Measurements from ENCODE around the gene DMGDH. TPM values are rescaled to one million over a fixed set of nuclear protein-coding genes. Genes with fewer than 3 reads are reported as not detected.

DMGDH gene
- total RNA-seq, 2 experiments from 2014 or later: 0.50 to 0.86 TPM

GRCh38 chr5:79031485-79031867, 38.0 kb downstream of the DMGDH start:
- intact Hi-C loops (cut with DNase I, micrococcal nuclease): no loop called here
- ChIA-PET POLR2A (no interaction called here), CTCF (interaction anchor here (0.5 kb wide), 1 partner anchor 101 kb away, joined by 3 read pairs; no protein-coding TSS in a partner anchor)
- Mint-ChIP-seq H3K4me3 (no peak overlapping the region), H3K36me3 (ENCODE audit: low read depth) (no peaks in the 10 kb centered on the region), H3K27ac (no peak overlapping the region), H3K27me3 (peaks cover 9% of the 10 kb centered on the region), H3K4me1 (no peaks in the 10 kb centered on the region), H3K9me3 (ENCODE audit: low read depth) (no peaks in the 10 kb centered on the region)
- DNase-seq (no peak), ATAC-seq (no peak)

- DNase-seq: no peak
- intact Hi-C loops (cut with DNase I, micrococcal nuclease): no loop called here
- Mint-ChIP-seq H3K4me1 (no peaks in the 10 kb centered on the region), H3K27me3 (peaks cover 12% of the 10 kb centered on the region), H3K27ac (no peak overlapping the region), H3K4me3 (no peak overlapping the region), H3K36me3 (ENCODE audit: low read depth) (no peaks in the 10 kb centered on the region), H3K9me3 (ENCODE audit: low read depth) (no peaks in the 10 kb centered on the region)
- CTCF ChIA-PET: interaction anchor here (0.5 to 4.7 kb wide), 3 partner anchors 10 to 102 kb away, joined by 3 to 36 read pairs (median 3); no protein-coding TSS in a partner anchor
- no peak for ATAC-seq
- POLR2A ChIA-PET: no interaction called here
Observed at GRCh38 chr5:79030663-79031484, 38.6 kb downstream of the DMGDH start.

DNA sequence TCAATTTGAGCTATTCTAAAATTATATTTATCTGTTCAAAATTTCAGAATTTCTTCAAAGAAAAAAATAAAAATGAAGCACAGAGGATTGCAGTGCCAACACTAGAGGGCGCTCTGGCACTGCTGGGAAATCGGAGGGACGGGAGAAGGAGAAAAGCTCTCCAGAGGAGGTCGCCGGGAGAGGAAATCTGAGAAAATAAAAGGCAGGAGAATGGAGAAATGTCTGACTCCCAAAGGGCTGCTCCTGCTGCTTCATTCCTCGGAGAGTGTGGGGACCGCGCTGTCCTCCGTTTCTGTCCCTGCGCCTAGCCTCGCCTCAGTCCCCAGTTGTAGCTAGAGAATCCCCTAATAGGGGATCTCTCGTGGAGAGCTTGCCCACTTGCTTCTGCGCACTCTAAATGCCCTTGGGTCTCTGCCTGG, 44.4 kb downstream of the DMGDH start:
- no peaks in the 10 kb centered on the region for H3K36me3 Mint-ChIP-seq (ENCODE audit: low read depth)
- intact Hi-C loops (cut with DNase I, micrococcal nuclease): loop anchor here (1.0 to 2.0 kb wide), 5 partner anchors 42 to 440 kb away; no protein-coding TSS in a partner anchor
- DNase-seq (peak; percentile 78), ATAC-seq (no peak)
- no peak overlapping the region for H3K27ac Mint-ChIP-seq
- ChIA-PET POLR2A (interaction anchor here (0.5 to 0.6 kb wide), 2 partner anchors 39 to 1131 kb away, joined by 4 to 5 read pairs; no protein-coding TSS in a partner anchor), CTCF (interaction anchor here (0.5 to 8.4 kb wide), 45 partner anchors 9 to 1881 kb away, joined by 3 to 299 read pairs (median 4); no protein-coding TSS in a partner anchor)
- H3K4me3 Mint-ChIP-seq: no peak overlapping the region
- H3K27me3 Mint-ChIP-seq: peaks cover 36% of the 10 kb centered on the region
- H3K9me3 Mint-ChIP-seq (ENCODE audit: low read depth): no peaks in the 10 kb centered on the region
- H3K4me1 Mint-ChIP-seq: peaks cover 2% of the 10 kb centered on the region

- intact Hi-C loops (cut with DNase I, micrococcal nuclease): loop anchor here (2.0 to 5.0 kb wide), 4 partner anchors 41 to 833 kb away; no protein-coding TSS in a partner anchor
- ChIA-PET CTCF (interaction anchor here (1.3 to 8.4 kb wide), 15 partner anchors 8 to 512 kb away, joined by 3 to 299 read pairs (median 8); no protein-coding TSS in a partner anchor), POLR2A (no interaction called here)
- H3K27me3 Mint-ChIP-seq: peaks cover 42% of the 10 kb centered on the region
- ATAC-seq (no peak), DNase-seq (no peak)
- no peaks in the 10 kb centered on the region for H3K36me3 Mint-ChIP-seq (ENCODE audit: low read depth)
- H3K4me1 Mint-ChIP-seq: peaks cover 2% of the 10 kb centered on the region
- H3K9me3 Mint-ChIP-seq (ENCODE audit: low read depth): no peaks in the 10 kb centered on the region
- H3K27ac Mint-ChIP-seq: no peak overlapping the region
- no peak overlapping the region for H3K4me3 Mint-ChIP-seq
Observed at GRCh38 chr5:79023947-79024346, 45.5 kb downstream of the DMGDH start.

- POLR2A ChIA-PET: no interaction called here
Observed at GRCh38 chr5:79023348-79023747, 46.1 kb downstream of the DMGDH start.

DNA sequence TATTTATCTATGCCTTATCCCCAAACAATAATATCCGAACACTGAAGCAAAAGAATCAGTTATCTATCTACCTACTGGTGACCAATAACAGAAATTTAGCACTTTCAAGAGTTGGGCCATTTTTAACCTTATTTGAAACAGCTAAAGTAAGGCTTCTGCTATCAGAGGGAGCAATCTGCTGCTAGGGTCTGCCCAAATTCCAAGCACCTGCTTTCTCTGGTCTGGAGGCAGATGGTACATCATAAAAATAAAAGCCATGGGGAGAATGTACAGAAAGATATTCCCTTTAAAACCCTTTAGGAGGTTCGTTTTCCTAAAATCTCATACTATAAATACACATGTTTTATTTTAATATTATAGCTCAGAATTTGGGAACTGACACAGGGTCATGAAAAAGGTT, 46.7 kb downstream of the DMGDH start:
- peaks cover 44% of the 10 kb centered on the region for H3K27me3 Mint-ChIP-seq
- ATAC-seq (no peak), DNase-seq (no peak)
- ChIA-PET POLR2A (no interaction called here), CTCF (interaction anchor here (0.5 to 8.4 kb wide), 16 partner anchors 13 to 643 kb away, joined by 3 to 299 read pairs (median 4); no protein-coding TSS in a partner anchor)
- H3K4me1 Mint-ChIP-seq: peaks cover 2% of the 10 kb centered on the region
- H3K4me3 Mint-ChIP-seq: no peak overlapping the region
- no peaks in the 10 kb centered on the region for H3K36me3 Mint-ChIP-seq (ENCODE audit: low read depth)
- H3K9me3 Mint-ChIP-seq (ENCODE audit: low read depth): no peaks in the 10 kb centered on the region
- intact Hi-C loops (cut with DNase I, micrococcal nuclease): loop anchor here in 1 of 2 experiments (5.0 kb wide), 2 partner anchors 135 to 835 kb away; no protein-coding TSS in a partner anchor
- no peak overlapping the region for H3K27ac Mint-ChIP-seq

More at GRCh38 chr5:79023348-79023747, 46.1 kb downstream of the DMGDH start:
- intact Hi-C loops (cut with DNase I, micrococcal nuclease): loop anchor here in 1 of 2 experiments (5.0 kb wide), 2 partner anchors 136 to 834 kb away; no protein-coding TSS in a partner anchor
- H3K4me3 Mint-ChIP-seq: no peak overlapping the region
- no peak overlapping the region for H3K27ac Mint-ChIP-seq
- no peaks in the 10 kb centered on the region for H3K36me3 Mint-ChIP-seq (ENCODE audit: low read depth)
- ATAC-seq (no peak), DNase-seq (no peak)
- CTCF ChIA-PET: interaction anchor here (0.5 to 8.4 kb wide), 12 partner anchors 14 to 644 kb away, joined by 3 to 299 read pairs (median 6); no protein-coding TSS in a partner anchor
- H3K9me3 Mint-ChIP-seq (ENCODE audit: low read depth): no peaks in the 10 kb centered on the region
- peaks cover 42% of the 10 kb centered on the region for H3K27me3 Mint-ChIP-seq
- peaks cover 2% of the 10 kb centered on the region for H3K4me1 Mint-ChIP-seq

DNA sequence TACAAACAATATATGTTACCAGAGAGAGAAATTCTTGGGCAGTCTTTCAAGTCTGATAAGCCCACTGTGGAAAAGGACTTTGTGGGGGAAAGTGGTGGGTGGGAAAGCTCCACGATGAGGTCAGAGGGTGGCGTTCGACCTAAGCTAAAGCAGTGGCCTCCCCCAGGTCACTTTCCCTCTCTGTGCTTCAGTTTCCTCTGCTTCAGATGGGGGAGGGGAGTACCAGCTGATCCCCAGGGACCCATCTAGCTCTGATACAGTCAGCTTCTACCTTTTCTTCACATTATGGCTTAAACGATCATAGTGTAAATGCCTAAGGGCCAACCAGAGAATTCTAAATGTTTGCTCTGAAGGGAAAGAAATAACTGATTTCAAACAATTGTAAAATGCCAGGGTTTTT, 47.7 kb downstream of the DMGDH start:
- intact Hi-C loops (cut with DNase I, micrococcal nuclease): loop anchor here (1.0 to 5.0 kb wide), 5 partner anchors 112 to 1061 kb away; no protein-coding TSS in a partner anchor
- H3K27me3 Mint-ChIP-seq: peaks cover 37% of the 10 kb centered on the region
- DNase-seq (no peak), ATAC-seq (no peak)
- ChIA-PET CTCF (interaction anchor here (0.6 to 8.4 kb wide), 22 partner anchors 9 to 1083 kb away, joined by 3 to 299 read pairs (median 4); partner anchors contain the start of gene BHMT2), POLR2A (no interaction called here)
- no peaks in the 10 kb centered on the region for H3K9me3 Mint-ChIP-seq (ENCODE audit: low read depth)
- no peaks in the 10 kb centered on the region for H3K36me3 Mint-ChIP-seq (ENCODE audit: low read depth)
- H3K4me1 Mint-ChIP-seq: peaks cover 2% of the 10 kb centered on the region
- H3K4me3 Mint-ChIP-seq: no peak overlapping the region
- no peak overlapping the region for H3K27ac Mint-ChIP-seq

GRCh38 chr5:79020861-79021561, 48.5 kb downstream of the DMGDH start:
- POLR2A ChIA-PET: no interaction called here
- Mint-ChIP-seq H3K27me3 (peaks cover 33% of the 10 kb centered on the region), H3K4me3 (no peak overlapping the region), H3K27ac (no peak overlapping the region), H3K9me3 (ENCODE audit: low read depth) (no peaks in the 10 kb centered on the region), H3K4me1 (peaks cover 2% of the 10 kb centered on the region), H3K36me3 (ENCODE audit: low read depth) (no peaks in the 10 kb centered on the region)
- intact Hi-C loops (cut with DNase I, micrococcal nuclease): loop anchor here (1.0 to 5.0 kb wide), 5 partner anchors 112 to 1062 kb away; no protein-coding TSS in a partner anchor
- CTCF ChIA-PET: interaction anchor here (0.6 to 8.4 kb wide), 29 partner anchors 9 to 1083 kb away, joined by 3 to 299 read pairs (median 4); partner anchors contain the start of gene ARSB
- peak; percentile 70 for DNase-seq
- no peak for ATAC-seq

DNA sequence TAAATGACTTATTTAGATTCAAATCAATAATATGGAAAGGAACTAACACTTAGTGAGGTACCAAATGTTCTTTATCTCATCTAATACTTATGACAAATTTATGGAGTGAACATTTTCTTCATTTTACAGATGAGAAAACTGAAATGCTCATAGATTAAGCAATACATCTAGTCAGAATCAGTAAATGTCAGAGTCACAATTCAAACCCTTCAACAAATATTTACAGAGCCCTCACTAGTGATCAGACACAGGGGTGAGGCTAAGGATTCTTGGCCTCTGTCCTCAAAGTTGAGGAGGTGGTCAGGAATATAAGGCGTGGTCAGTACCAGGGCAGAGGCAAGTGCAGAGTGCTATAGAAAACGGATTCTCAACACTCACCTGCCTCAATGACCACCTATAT, 54.8 kb downstream of the DMGDH start:
- intact Hi-C loops (cut with DNase I, micrococcal nuclease): no loop called here
- no peak for ATAC-seq
- no peak for DNase-seq
- Mint-ChIP-seq H3K4me3 (no peak overlapping the region), H3K36me3 (ENCODE audit: low read depth) (no peaks in the 10 kb centered on the region), H3K27ac (no peak overlapping the region), H3K4me1 (no peaks in the 10 kb centered on the region), H3K9me3 (ENCODE audit: low read depth) (peaks cover 6% of the 10 kb centered on the region), H3K27me3 (peaks cover 16% of the 10 kb centered on the region)
- CTCF ChIA-PET: interaction anchor here (1.8 to 3.5 kb wide), 3 partner anchors 10 to 118 kb away, joined by 5 to 21 read pairs (median 7); no protein-coding TSS in a partner anchor
- POLR2A ChIA-PET: no interaction called here

DNA sequence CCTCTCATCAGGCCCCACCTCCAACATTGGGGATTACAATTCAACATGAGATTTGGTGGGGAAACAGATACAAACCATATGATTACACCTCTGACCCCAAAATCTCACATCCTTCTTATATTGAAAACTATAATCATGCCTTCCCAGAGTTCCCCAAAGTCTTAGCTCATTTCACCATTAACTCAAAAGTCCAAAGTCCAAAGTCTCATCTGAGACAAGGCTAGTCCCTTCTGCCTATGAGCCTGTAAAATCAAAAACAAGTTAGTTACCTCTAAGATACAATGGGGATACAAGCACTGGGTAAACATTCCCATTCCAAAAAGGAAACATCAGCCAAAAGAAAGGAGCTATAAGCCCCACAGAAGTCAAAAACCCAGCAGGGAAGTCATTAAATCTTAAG, 57.6 kb downstream of the DMGDH start:
- H3K27ac Mint-ChIP-seq: no peak overlapping the region
- ATAC-seq: no peak
- ChIA-PET CTCF (interaction anchor here (0.6 to 6.6 kb wide), 2 partner anchors 10 to 103 kb away, joined by 3 to 61 read pairs; no protein-coding TSS in a partner anchor), POLR2A (no interaction called here)
- H3K36me3 Mint-ChIP-seq (ENCODE audit: low read depth): no peaks in the 10 kb centered on the region
- DNase-seq: no peak
- no peak overlapping the region for H3K4me3 Mint-ChIP-seq
- peaks cover 6% of the 10 kb centered on the region for H3K9me3 Mint-ChIP-seq (ENCODE audit: low read depth)
- peaks cover 10% of the 10 kb centered on the region for H3K27me3 Mint-ChIP-seq
- H3K4me1 Mint-ChIP-seq: no peaks in the 10 kb centered on the region
- intact Hi-C loops (cut with DNase I, micrococcal nuclease): no loop called here

All from activated CD4-positive, alpha-beta T cell treated with anti-CD3 and anti-CD28 coated beads for 36 hours (primary cell).